ENCODE data around the gene CERT1.

The CERT1 gene

GRCh38 chr5:75471193-75471592 is 40.2 kb downstream of the CERT1 start:
- no peak for DNase-seq (ENCODE audit: low spot score)

DNA sequence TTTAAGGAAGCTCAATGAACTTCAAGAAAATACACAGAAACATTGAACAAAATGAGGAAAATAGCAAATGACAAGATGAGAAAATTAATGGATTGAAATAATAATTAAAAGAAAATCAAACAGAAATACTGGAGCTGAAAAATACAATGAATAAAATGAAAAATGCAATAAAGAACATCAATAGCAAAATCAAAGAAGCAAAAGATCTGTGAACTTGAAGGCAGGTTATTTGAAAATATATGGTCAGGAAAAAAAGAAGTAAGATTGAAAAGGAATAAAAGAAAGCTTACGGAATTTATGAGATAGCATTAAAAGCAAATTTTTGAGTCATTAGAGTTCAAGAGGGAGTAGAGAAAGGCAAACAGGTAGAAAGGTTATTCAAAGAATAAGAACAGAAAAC is 42.4 kb downstream of the CERT1 start:
- no peak for DNase-seq (ENCODE audit: low spot score)

DNA sequence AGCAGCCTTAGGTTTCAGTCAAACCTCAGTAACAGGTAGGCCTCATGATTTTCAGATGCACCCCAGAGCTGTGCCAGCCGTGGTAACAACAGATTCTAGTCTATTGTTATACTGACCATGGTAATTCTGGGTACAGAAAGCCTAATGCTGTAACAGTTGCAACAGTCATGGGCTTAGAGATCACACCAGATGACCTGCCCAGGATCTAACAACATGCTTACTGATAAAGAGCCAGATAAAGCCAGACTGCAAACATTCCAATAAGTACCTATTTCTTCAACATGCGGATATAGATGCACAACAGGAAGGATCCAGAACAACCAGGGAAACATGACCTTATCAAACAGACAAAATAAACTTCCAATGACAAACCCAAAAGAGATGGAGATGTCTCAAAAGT is 42.8 kb downstream of the CERT1 start:
- DNase-seq (ENCODE audit: low spot score): no peak

DNA sequence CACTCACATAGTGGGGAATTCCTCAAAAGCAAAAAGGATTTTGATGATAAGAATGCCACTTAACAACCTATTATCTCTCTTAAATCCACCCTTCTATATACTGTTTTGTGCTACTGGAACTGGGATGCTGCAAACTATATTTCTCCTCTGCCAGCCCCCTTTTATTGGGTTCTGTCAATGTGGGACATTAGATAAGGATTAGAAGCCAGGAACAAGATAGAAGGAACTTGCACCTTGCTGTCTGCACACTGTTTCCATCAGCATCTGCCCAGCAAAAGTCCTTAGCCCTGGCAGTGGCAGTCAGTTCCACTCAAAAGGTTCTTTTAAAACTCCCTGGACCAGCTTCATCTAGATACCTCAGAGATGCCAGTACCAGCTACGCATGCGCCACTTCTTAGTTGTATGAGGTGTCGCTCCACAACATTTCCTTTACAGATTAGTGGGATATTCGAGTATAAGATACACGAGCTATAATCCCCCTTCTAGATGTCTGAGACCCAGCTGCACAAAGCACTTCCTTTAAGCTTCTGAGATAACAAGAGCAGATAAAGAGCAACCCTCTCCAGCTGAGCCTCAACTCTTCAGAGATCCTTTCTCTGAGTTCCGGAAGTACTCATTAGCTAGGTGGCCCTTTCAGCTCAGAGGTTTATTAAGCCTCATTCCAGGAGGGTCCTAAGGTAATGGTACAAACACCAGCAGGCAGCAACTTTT is 45.3 kb downstream of the CERT1 start:
- no peak for DNase-seq (ENCODE audit: low spot score)

GRCh38 chr5:75465480-75465879 is 45.9 kb downstream of the CERT1 start:
- peak; percentile 6 for DNase-seq (ENCODE audit: low spot score)

- DNase-seq (ENCODE audit: low spot score): no peak
Observed at GRCh38 chr5:75463726-75464125, 47.7 kb downstream of the CERT1 start.

DNA sequence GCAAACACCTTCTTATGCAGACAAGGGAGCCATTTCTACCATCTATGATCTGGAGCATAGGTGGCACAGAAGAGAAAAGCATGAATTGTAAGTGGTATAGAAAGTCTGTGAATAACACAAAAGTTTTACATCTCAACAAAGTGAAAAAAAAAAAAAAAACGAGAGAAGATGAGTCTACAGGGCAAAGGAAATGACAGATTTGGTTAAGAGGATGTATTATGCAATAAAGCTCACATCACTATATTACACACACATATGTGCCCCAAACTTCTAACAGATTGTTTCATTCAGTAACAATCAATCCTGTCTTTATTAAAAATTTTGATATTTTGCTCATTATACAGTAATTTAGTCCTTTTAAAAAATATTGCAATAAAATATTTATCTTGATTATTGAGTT is 49.8 kb downstream of the CERT1 start:
- DNase-seq (ENCODE audit: low spot score): no peak

DNA sequence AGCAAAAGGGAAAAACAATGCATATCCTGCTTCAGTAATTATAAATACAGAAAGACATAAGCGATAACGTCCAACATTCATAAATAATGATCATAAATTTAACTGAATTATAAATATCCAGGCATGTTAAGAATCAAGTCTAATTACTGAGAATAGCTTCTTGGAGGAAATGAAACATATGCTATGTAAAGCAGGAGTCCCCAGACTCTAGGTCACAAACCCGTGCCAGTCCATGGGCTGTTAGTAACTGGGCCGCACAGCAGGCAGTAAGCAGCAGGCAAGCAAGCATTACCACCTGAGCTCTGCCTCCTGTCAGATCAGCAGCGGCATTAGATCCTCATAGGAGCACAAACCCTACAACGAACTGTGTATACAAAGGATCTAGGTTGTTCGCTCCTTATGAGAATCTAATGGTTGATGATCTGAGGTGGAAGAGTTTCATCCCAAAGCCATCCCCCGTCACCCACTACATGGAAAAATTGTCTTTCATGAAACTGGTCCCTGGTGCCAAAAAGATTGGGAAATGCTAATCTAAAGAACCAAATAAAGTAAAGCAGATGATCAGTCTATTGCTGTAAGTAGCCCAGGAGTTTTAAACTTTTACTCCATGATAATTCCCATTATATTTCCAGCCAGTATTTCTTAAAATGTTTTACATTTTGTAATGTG is 50.4 kb downstream of the CERT1 start:
- DNase-seq (ENCODE audit: low spot score): no peak

DNA sequence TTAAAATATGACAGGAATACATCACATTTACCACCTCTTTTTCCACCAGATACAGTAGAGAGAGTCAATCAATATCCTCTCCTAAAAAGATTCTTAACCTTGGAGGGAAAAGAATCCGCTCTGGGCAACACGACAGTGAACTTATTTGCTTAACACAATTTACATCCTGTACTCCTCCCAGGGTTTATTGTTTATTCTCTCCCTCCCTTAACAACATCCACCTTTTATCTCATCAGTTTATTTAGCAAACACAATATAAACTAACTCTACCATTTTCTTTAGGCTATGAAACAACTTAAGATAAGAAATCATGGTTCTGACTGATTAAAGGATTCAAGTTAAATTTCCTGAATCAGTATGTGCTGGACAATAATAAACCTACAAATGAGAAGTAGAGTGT is 50.9 kb downstream of the CERT1 start:
- DNase-seq (ENCODE audit: low spot score): no peak

DNA sequence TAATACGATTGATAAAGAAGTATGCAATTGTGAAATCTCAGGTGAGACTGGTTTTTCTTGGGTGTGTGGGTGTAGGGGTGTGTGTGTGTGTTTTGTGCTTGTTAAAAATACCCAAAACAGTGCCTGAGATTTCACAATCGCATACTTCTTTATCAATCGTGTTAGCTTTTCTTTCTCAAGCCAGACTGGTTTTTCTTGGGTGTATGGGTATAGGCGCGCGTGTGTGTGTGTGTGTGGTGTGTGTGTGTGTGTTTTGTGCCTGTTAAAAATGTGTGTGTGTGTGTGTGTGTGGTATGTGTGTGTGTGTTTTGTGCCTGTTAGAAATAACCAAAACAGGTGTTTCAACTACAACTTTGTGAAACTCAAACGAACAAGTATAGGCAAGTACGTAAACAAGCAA is 53.7 kb downstream of the CERT1 start:
- DNase-seq (ENCODE audit: low spot score): no peak

DNA sequence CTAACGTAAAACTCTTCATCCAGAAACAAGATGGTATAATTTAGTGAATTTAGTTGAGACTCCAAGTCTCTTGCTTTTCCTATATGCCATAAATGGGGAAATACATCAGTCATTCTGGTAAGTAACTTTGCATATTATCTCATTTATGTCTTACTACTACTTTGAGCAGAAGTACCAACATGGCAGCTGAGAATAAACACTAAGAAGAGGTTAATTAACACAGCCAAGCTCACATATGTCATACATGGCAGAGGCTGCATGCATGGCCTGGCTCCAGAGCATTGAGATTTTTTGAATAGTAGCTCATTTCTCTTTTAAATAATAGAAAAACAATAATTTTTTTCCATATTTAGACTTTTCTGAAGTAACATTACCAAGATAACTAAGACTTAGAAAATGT is 54.3 kb downstream of the CERT1 start:
- DNase-seq (ENCODE audit: low spot score): no peak

- DNase-seq (ENCODE audit: low spot score): no peak
Observed at GRCh38 chr5:75450069-75450468, 61.4 kb downstream of the CERT1 start.

GRCh38 chr5:75446068-75446467 is 65.4 kb downstream of the CERT1 start:
- no peak for DNase-seq (ENCODE audit: low spot score)

DNA sequence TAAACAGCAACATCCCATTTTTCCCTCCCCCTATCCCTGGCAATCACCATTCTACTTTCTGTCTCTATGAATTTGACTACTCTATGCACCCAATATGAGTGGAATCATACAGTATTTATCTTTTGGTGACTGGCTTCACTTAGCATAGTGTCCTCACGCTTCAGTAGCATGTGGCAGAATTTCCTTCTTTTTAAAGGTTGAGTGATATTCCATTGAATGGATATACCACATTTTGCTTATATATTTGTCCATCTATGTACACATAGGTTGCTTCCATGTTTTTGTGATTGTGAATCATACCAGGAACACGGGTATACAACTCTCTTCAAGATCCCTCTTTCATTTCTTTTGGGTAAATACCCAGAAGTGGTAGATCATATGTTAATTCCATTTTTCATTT is 69.9 kb downstream of the CERT1 start:
- no peak for DNase-seq (ENCODE audit: low spot score)

DNA sequence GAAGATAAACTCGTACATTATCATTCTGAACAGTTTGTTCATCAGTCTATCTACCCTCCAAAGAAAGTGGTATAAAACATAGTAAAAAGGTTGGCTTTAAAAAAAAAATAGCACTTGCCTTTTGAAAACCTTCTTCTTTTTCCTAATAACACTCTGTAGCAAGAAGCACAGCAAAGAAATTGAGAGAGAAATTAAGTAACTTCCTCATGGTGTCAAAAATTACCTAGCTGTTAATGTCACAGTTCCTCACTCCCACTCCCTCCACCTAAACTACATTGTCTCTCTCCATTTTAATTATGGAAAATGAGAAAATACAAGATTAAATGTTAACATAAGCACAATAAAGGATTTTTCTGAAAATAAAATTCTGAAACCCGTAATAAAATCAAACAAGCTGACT is 72.2 kb downstream of the CERT1 start:
- DNase-seq (ENCODE audit: low spot score): no peak

DNA sequence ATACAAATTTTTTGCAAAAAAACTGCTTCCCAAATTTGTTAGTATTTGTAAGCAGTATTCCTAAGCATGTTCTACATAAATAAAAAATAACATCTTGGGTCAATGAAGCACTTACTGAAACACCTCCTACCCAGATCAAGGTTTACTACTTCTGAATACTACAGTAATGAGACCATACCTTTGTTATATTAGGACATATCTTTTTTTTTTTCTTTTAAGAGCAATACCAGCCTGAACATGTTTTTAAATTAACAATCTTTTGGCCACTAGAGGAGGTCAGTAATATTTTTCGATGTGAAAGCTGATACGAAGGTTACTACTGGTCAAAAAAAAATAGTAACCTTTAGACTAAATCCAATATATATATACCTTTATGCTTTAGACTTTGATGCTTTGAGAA is 72.7 kb downstream of the CERT1 start:
- no peak for DNase-seq (ENCODE audit: low spot score)

DNA sequence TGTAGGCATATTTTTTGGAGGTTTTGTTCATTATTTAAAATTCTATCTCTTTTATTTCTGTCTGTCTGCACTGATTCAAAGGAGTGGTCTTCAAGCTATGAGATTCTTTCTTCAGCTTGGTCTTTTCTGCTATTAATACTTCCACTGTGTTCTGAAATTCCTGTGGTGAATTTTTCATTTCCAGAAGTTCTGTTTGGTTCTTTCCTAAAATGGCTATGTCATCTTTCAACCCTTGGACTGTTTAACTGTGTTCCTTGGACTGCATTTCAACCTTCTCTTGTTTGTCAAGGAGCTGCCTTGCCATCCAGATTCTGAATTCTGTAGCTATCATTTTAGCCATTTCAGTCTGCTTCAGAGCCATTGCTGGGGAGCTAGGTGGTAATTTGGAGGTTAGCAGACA is 76.3 kb downstream of the CERT1 start:
- DNase-seq (ENCODE audit: low spot score): no peak

DNA sequence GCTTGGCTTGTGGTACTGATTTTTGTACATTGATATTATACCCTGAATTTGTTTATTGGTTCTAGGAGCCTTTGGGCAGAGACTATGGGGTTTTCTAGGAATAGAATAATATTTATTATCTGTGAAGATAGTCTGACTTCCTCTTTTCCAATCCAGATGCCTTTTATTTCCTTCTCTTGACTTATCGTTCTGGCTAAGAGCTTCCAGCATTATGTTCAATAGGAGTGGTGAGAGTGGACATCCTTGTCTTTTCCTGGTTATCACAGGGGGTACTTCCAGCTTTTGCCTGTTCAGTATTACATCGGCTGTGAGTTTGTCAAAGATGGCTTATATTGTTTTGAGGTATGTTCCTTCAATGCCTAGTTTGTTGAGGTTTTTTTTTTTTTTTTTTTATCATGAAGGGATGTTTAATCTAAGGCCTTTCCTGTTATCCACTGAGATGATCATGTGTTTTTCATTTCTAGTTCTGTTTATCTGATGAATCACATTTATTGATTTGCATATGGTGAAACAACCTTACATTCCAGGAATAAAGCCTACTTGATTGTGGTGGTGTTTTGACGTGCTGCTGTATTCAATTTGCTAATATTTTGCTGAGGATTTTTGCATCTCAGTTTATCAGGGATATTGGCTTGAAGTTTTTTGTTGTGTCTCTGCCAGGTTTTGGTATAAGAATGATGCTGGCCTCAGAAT is 77.5 kb downstream of the CERT1 start:
- no peak for DNase-seq (ENCODE audit: low spot score)

- DNase-seq (ENCODE audit: low spot score): no peak
Observed at GRCh38 chr5:75414241-75414640, 97.2 kb downstream of the CERT1 start.

GRCh38 chr5:75412111-75412990 is 99.1 kb downstream of the CERT1 start:
- DNase-seq (ENCODE audit: low spot score): no peak

GRCh38 chr5:75405296-75405695 is 106.1 kb downstream of the CERT1 start:
- DNase-seq (ENCODE audit: low spot score): no peak

- DNase-seq (ENCODE audit: low spot score): no peak
Observed at GRCh38 chr5:75395277-75395676, 116.2 kb downstream of the CERT1 start.
